ENCODE data around the gene CCDC63.
"Not testable (repeated sequence)": the region's sequence is repeated elsewhere in the genome, so short reads cannot be mapped to it uniquely, and the experiment has no call there.

The CCDC63 gene

DNA sequence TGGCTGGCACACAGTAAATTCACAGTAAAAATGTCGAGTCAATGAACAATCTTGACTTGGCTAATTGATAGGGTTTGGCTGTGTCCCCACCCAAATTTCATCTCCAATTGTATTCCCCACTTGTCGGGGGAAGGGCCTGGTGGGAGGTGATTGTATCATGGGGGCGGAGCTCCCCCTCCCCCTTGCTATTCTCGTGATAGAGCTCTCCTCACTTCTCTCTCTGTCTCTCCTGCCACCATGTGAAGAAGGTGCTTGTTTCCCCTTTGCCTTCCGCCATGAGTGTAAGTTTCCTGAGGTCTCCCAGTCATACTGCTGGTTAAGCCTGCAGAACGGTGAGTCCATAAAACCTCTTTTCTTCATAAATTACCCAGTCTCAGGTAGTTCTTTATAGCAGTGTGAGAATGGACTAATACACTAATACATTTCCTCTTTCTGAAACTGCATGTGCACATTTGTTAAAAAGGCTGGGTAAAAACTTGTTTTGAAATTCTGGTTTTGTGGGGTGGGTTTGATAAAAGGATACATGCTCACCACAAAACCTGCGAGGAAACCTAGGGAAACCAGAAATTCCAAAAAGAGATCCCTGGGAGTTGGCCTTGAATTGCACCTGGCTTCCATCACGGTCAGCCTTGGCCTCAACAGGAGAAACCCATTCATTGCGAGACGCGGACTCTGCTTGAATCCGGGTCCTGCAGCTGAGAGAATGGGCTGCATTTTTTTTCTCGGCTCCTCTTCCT, 89.7 kb downstream of the CCDC63 start:
- Mint-ChIP-seq H3K4me1 (peaks cover 6% of the 10 kb centered on the region), H3K36me3 (no peaks in the 10 kb centered on the region), H3K27ac (no peak overlapping the region), H3K9me3 (no peaks in the 10 kb centered on the region), H3K27me3 (peaks cover 7% of the 10 kb centered on the region), H3K4me3 (no peak overlapping the region)

DNA sequence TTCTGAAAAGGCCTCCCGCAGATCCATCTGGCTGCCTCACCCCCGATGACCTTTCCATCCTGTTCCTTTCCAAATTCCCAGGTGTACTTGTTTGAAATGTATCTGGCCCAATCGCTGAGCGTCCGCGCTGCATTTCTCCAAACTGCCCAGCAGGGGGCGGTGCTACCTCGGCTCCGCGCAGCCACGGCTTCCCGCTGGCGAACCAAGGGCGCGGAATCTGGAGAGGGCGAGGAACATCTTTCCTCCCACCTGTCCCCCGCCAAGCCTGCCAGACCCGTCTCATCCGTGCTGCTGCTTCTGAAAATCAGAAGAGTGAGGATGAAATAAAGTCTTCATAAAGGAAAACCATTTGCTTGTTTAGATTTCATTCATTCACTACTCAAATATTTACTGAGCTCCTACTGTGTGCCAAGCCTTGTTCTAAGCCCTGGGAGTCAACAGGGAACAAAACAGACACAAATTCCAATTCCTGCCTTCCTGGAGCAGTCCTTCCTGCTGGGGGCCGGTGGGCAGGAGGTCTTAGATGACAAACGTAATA, 90.4 kb downstream of the CCDC63 start:
- Mint-ChIP-seq H3K27ac (no peak overlapping the region), H3K9me3 (no peaks in the 10 kb centered on the region), H3K4me1 (peaks cover 6% of the 10 kb centered on the region), H3K4me3 (no peak overlapping the region), H3K27me3 (peaks cover 7% of the 10 kb centered on the region), H3K36me3 (no peaks in the 10 kb centered on the region)

DNA sequence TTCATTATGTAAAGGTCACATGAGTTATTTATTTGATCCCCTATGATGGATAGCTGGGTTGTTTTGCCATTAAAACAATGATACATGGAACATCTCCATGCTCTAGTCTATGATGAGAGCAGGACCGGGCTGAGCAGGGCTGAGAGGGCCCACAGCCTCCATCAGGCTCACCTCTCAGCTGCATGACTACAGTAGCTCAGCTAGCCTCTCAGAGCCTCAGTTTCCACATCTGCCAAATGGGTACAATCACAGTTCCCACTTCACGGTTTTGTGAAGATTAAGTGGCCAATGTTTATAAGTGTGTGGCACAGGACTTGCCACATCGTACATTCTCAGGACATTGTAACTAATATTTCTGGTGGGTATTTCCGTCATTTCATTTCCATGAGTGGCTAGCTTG, 93.5 kb downstream of the CCDC63 start:
- Mint-ChIP-seq H3K4me3 (no peak overlapping the region), H3K9me3 (peaks cover 6% of the 10 kb centered on the region), H3K27me3 (peaks cover 7% of the 10 kb centered on the region), H3K27ac (no peak overlapping the region), H3K4me1 (peaks cover 6% of the 10 kb centered on the region), H3K36me3 (no peaks in the 10 kb centered on the region)

DNA sequence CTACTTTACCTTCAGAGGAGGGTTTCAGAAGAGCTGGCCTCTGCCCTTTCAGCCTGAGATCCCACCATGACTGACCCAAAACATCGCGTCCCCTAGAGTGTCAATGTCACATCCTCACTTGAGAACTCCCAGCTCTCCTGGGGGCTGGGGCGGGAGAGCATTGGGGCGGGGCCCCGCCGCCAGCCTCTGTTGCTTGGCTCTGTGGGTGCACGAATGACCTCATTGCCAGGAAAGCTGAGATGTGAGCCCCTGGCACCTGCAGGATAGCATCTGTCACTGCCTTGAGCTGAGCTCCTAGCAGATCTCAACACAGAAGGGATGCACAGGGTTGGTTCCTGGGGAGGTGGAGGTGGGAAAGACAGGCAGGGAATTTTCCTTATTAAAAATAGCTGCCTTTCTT, 94.1 kb downstream of the CCDC63 start:
- Mint-ChIP-seq H3K4me1 (peaks cover 6% of the 10 kb centered on the region), H3K27ac (no peak overlapping the region), H3K27me3 (peaks cover 7% of the 10 kb centered on the region), H3K4me3 (no peak overlapping the region), H3K36me3 (peaks cover under 1% of the 10 kb centered on the region), H3K9me3 (peaks cover 12% of the 10 kb centered on the region)

DNA sequence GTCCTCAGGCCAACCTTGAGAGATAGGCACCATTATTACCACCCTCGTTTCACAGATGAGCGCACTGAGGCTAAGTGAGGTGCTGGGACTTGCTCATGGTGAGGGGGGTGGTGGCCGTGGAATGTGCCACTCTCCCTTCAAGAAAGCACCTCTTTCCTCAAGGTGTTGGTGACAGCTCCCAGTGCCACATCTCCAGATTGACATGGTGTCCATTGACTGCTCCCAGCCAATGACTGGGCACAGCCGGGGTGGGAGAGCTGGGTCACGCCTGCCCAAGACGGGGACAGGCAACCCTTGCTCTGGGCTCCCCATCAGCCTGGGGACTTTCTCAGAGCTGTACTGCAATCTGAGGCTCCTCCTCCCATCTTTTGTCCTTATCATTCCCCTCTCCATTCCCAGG, 94.6 kb downstream of the CCDC63 start:
- peaks cover 7% of the 10 kb centered on the region for H3K27me3 Mint-ChIP-seq
- peaks cover 6% of the 10 kb centered on the region for H3K4me1 Mint-ChIP-seq
- H3K4me3 Mint-ChIP-seq, result no peak overlapping the region
- peaks cover 17% of the 10 kb centered on the region for H3K9me3 Mint-ChIP-seq
- H3K36me3 Mint-ChIP-seq, result peaks cover 2% of the 10 kb centered on the region
- H3K27ac Mint-ChIP-seq, result no peak overlapping the region

DNA sequence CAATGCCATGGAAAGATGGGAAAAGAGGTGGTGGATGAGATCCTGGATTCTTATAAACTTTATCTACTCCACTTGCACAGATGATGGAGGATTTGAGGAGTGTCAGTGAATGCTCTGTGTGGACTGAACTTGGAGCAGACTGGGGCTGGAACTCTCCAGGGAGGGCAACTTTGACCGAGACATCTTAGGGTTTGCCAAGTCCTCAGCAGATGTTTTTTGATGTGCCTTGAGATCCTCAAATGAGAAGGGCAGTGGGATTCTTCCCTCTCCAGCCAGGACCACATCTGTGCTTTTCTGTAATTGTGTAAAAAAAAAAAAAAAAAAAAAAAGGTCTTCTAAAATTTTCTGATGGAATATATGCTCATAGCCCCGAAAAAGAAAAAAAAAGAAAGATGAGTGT, 96.6 kb downstream of the CCDC63 start:
- Mint-ChIP-seq H3K4me1 (no peaks in the 10 kb centered on the region), H3K27ac (no peak overlapping the region), H3K4me3 (no peak overlapping the region), H3K27me3 (no peaks in the 10 kb centered on the region), H3K9me3 (peaks cover 29% of the 10 kb centered on the region), H3K36me3 (peaks cover 5% of the 10 kb centered on the region)

DNA sequence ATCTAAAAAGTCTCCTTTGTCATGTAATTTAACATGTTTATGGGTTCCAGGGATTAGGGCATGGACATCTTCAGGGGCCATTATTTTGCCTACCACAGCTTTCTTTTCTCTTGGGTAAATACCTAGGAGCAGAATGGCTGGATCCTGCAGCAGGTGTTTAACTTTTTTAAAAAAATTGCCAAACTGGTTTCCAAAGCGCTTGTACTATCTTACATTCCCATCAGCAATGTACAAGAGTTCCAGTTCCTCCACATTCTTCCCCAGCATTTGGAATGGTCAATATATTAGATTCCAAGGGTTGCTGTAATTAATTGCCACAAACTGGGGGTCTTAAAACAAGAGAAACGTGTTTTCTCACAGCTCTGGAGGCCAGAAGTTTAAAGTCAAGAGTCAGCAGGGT, 101.3 kb downstream of the CCDC63 start:
- Mint-ChIP-seq H3K4me3 (no peak overlapping the region), H3K9me3 (peaks cover 29% of the 10 kb centered on the region), H3K27me3 (no peaks in the 10 kb centered on the region), H3K36me3 (peaks cover 5% of the 10 kb centered on the region), H3K27ac (no peak overlapping the region), H3K4me1 (no peaks in the 10 kb centered on the region)

DNA sequence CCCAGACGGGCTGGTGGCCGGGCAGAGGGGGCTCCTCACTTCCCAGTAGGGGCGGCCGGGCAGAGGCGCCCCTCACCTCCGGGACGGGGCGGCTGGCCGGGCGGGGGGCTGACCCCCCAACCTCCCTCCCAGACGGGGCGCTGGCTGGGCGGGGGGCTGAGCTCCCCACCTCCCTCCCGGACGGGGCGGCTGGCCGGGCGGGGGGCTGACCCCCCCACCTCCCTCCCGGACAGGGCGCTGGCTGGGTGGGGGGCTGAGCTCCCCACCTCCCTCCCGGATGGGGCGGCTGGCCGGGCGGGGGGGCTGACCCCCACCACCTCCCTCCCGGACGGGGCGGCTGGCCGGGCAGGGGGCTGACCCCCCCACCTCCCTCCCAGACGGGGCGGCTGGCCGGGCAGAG, 103.7 kb downstream of the CCDC63 start:
- H3K36me3 Mint-ChIP-seq, H3K4me3 Mint-ChIP-seq, H3K27me3 Mint-ChIP-seq, H3K27ac Mint-ChIP-seq, H3K4me1 Mint-ChIP-seq: not testable (repeated sequence)
- peaks cover 21% of the 10 kb centered on the region for H3K9me3 Mint-ChIP-seq

DNA sequence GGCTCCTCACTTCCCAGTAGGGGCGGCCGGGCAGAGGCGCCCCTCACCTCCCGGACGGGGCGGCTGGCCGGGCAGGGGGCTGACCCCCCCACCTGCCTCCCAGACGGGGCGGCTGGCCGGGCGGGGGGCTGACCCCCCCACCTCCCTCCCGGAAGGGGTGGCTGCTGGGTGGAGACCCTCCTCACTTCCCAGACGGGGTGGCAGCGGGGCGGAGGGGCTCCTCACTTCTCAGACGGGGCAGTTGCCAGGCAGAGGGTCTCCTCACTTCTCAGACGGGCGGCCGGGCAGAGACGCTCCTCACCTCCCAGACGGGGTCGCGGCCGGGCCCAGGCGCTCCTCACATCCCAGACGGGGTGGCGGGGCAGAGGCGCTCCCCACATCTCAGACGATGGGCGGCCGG, 104.1 kb downstream of the CCDC63 start:
- H3K27ac Mint-ChIP-seq, H3K4me3 Mint-ChIP-seq, H3K27me3 Mint-ChIP-seq: not testable (repeated sequence)

More for the DNA sequence above, 104.1 kb downstream of the CCDC63 start:
- H3K4me1 Mint-ChIP-seq, H3K36me3 Mint-ChIP-seq: not testable (repeated sequence)
- H3K9me3 Mint-ChIP-seq, result peaks cover 17% of the 10 kb centered on the region

Measured in activated naive CD4-positive, alpha-beta T cell treated with anti-CD3 and anti-CD28 coated beads, Interleukin-2, amount 50 U/mL, for 24 hours (primary cell).